Measurements from ENCODE around the gene PAXIP1.

The PAXIP1 gene

DNA sequence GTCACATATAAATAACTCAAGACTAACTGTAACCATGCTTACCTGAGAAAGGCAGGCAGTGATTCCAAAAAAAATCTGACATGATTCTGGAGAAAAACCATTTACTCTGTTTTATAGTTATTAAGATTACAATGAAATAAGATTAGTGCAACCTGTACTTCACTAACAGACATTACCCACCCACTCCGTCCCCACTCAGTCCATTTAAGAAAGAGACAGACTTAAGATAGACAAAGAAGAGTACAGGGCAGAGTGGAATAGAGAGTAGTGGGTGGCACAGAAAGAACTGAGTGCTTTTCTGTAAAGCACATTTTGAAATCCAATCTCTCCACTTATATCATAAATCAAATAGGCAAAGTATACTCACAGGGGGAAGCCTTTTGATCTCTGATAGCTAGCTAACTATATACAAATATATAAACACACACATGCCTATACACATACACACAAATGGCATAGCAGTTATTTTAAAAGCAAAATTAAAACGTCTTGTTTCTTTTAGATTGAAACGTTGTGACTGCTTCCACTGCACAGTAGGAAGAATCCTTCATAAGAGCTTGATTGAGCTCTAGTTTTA is 11.9 kb downstream of the PAXIP1 start:
- no peak for FAIRE-seq

DNA sequence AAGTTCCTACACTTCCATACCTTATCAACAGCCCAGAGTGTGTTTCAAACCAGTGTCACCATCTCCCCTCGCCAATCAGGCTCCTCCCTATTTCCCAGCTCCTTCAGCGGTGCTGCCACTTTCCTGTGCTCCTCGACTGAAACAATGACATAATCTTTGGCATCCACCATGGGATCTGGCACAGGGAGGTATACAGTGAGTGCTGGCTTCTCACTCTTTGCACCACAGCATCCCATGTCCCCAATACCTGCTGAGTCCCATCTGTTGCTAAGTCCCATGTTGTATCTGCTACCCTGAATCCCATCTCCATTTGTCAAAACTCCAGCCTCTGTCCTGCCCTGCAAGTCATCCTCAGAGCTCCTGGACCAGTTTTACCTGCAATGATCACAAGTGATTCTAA is 15.4 kb downstream of the PAXIP1 start:
- no peak for FAIRE-seq

DNA sequence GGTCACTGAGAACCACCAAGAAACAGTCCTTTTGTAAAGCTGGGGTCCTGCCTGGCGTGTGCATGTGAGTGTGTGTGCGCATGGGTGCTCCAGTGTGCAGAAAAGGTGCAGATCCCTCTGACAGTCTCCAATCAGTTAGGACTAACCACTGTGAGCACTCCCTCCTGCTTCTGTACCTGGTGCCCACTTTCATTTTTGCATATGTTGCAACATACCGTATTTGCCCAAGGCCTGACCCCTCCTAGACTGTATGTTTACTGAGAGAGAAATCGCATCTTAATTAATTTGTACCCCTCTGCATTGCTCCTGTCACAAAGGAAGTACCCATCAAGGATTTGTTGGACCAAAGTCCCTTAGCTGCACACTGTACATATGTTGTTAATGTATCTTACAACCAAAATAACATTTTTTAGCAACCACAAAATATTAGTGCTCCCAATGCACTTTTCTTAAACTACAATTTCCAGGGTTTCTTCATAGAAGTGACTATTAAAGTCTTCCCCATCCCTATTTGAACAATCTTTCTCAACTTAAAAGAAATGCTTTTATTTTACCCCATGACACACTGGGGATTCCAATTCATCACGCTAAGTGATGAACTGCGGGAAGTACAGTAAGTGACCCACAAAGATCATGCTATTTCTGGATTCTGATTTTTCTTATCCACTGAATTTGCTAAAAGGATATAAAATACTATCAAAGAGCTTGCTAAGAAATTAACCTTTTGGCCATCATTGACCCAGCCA is 16.6 kb downstream of the PAXIP1 start:
- no peak for FAIRE-seq

DNA sequence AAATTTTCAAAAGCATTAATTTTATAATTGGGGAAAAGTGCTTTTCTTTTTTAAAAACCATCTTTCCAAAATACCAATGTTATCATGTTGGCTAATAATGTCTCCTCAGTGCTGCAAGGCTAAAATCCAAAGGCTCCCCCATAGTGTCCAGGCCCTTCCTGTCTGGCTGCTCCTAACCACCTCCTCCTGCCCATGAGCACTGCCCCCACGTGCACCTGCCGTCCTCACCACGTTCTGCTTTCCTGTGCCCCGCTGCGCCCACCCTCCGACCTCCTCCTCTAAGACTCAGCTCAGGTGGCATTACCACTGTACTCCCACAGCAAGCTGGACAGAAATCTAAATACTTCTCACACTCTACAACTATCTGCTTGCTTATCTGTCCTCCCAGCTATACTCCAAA is 17.7 kb downstream of the PAXIP1 start:
- no peak for FAIRE-seq

DNA sequence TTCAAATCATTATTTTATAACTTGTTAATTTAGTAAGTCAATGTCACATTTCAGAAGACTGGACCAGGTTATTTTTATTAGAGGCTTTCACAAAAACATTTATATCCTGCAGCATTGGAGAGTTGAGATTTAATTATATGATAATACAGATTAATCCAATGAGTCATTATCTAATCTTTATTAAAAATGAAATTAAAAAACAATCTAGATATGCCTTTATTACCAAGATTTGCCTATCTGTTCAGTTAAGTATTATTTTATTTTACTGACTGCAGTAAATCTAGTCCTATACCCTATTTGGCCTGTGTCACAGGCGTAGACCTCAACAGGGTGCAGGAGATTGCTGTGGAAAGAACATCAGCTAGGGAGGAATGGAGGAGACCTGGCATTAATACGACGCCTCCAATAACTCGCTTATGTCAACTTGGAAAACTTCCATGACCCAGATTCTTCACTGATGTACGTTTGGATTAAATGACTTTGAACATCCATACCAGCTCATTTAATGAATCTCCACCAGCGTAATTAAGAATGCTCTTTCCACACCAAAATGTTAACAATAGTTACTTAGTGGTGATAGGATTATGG is 18.2 kb downstream of the PAXIP1 start:
- no peak for FAIRE-seq

DNA sequence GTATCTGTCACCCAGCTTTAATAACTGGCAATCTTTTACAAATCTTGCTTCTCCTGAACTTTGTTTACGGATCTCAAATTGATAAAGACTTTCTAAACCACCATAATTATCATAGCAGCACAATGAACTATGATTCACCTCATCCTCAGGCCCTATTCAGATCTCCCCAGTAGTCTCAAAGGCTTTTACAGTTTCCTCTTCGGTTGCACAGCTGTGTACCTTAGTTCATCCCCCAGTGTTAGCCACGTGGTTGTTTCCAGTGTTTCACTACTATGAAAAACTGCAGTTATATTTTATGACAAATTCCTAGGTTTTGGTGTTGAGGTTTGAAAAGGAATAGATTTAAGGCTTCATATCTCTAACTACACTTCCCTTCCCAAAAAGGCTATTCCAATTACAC is 24.9 kb downstream of the PAXIP1 start:
- no peak for FAIRE-seq

DNA sequence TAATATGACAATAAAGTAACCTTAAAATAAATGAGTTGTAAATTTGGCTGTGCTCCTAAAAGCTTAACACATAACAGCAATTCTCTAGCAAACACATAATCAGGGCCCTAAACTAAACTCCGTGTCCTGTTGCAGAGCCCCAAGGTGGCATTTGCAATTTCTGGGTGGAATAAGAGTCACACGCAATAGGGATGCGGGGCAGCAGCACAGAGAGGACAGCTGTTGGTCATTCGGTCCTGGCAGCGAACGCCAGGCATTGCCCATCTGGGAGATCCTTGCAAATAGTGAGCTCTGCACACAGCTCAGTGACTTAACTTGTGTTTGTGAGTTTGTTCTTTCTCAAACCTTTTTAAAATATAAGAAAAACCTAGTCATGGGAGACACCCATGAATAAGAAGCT is 25.7 kb downstream of the PAXIP1 start:
- FAIRE-seq: no peak

DNA sequence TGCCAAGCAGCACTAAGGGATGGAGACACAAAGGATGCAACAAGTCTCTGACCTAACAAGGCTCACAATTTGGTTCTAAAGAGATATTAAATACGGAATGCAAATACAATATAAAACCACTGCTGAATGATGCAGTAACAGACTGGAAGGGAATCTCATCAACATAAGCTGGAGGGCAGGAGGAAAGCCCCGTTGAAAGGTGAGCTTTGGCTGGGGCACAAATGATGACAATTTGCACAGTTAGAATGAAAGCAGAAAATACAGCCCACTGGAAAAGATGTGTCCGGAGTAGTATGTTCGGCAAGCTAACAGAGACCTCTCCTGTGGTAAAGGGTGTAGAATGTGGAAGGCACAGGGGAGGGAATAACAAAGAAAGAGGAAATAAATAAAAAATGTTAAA is 26.1 kb downstream of the PAXIP1 start:
- no peak for FAIRE-seq

DNA sequence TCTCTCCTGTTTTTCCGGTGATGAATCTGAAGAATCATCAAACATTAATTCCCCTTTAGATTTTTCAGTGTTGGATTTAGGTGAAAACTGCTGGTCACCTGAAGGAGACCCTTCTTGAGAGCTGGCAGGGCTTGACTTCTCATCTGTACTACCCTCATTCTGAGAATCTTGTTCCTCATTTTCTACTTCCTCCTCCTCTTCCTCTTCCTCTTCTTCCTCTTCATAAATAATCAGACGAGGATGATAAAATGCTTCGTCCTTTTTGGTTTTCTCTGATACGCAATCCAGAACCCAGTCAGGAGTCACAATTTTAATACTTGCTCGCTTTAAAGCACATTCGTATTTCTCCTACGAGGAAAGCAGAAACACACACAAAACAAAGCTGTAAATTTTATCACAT is 26.9 kb downstream of the PAXIP1 start:
- FAIRE-seq: no peak

DNA sequence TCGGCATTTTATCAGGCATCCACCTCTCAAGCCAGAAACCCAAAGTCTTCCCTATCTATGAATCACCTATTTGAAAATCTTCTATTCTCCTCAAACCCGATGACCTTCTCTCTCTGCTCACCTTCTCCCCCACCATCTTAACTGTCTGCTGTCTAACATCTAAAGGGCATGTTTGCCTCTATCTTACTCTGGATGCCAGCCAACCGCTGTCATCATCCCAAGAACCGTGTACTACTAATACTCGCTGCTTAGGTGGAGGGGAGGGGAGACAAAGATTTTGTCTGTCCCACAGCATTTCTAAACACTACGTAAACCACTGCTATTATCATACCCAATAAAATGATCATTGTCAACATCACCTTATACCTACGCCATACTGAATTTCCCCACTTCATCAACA is 29.5 kb downstream of the PAXIP1 start:
- FAIRE-seq: no peak

DNA sequence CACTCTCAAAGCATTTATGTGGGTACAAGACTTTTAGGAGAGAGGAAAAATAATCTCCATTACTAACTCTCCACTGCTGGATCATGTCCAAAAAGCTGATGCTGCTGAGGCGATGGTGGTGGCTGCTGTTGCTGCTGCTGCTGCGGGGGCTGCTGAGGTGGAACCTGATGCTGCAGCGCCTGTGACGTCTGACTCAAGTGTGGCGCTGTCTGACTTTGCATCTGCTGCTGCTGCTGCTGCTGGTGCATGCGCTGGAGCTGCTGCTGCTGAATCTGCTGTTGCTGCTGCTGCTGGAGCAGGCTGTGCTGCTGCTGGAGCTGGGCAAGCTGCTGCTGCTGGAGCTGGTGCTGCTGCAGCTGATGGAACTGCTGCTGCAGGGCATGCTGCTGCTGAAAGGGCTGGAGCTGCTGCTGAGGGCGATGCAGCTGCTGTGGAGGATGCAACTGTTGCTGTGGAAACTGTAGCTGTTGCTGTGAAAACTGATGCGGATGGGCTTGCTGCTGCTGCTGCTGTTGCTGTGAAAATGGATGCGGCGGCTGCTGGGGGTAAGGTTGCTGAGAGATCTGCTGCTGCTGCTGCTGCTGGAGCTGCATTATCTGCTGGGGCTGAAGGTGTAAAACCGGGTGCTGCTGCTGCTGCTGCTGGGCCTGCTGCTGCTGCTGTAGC is 34.5 kb downstream of the PAXIP1 start:
- no peak for FAIRE-seq

DNA sequence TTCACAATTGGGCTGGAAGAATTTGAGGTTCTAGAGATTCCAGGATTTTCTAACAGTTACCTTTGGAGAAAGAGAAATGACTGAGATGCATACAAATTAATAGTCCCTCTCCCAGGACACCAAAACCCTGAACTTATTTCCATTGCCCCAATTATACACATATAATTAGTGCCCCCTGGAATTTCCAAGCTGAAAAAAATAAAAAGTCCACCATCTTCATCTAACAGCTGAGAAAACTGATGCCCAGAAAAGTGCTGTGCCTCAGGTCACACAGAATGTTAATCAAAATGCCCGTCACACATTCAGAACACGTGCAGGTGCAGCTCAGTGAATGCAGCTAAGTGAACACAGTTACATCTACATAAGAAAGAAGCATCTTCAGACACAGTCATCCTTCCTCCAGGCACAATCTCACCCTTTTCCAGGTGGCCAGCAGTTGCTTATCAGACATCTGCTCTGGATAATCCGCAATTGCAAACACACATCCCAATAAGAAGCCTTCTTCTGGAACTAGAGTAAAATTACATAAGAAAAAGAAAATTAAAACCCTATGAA is 35.4 kb downstream of the PAXIP1 start:
- FAIRE-seq: no peak

DNA sequence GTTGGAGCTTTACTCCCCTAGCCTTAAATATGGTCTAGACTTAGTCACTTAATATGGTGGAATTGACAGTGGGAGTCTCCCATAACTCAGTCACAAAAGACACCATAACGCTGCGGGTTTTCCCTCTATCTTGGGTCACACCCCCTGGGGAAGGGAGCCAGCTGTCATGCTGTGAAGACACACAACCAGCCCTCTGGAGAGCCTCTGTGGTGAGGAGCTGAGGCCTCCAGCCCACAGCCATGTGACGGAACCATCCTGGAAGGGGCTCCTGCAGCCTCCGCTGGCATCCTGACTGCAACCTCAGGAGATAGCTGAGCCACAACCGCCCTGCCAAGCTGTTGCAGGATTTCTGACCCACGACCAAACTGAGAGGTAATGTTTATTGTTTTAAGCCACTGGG is 37.9 kb downstream of the PAXIP1 start:
- FAIRE-seq: no peak

DNA sequence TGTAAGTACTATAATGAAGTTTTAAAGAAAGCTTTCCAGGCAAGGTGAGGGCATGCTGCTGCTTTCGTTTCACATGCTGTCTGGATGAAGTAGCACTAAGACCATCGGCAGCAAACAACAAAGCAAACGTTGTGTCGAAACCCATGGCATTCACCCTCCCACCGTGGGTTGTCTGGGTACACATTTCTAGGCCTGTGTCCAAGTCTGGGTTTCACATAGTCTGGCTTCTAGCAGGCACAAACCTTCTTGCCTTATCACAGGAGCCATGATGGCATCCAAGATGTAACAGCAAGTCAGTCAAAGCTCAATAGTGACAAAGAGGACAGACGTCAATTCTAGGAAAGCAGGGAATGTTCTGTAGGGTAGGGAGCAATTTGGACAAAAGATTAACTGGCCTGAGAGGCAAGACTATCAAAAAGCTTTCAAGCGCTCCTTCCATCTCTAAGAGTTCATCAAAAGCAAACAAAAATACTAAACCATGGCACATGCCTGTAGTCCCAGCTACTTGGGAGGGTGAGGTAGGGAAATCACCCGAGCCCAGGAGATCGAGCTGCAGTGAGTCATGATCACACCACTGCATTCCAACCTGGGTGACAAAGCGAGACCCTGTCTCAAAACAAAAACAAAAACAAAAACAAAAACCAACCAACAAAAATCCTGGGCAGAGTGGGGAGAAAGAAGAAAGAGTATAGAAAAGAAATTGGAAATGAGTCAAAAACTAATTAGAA is 42.7 kb downstream of the PAXIP1 start:
- FAIRE-seq: no peak

DNA sequence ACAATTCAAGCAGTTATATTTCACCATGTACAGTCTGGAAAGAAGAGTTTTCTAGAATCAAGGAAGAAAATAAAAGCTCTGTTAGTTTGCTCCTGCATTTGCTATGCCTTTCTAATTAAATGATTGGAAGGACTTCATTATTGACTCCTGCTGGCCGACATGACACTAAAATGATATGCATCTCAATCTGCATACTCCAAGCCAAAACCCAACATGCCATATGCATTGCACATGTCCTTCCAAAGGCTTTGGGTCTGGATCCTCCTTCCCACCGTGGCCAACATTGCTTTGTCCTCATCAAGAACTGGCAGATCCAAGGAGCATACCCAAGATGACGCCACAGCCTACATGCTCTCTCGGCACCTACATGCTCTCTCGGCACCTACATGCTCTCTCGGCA is 46.5 kb downstream of the PAXIP1 start:
- no peak for FAIRE-seq

DNA sequence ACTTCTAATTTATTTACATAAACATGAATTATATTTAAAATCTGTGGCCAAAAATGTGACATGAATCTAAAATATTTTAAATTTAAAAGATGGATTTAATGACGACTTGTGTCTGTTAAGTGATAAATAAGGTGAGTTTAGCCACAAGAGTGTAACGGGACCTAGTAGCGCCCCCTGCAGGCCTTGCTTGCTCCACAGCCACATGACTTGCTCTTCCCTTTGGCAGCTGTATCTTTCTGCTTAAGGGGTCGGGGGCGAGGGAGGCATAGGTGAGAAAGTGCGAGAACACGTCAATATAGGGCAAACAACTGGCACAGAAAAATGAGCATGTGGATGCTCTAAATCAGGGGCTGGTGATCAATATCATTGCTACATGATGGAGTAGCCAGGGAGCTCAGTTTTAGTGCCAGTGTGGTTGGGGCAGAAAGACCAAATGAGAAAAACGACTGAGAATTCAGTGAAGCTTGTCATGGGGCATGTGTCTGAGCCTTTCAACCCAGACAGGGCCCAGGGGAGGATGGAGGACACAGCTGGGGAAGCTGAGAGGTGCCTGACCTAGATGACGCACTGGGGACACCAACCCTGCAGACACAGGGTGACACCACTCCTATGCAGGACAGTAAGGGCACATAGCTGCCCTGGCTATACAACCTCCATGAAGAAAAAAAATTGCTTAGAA is 49.8 kb downstream of the PAXIP1 start:
- no peak for FAIRE-seq

DNA sequence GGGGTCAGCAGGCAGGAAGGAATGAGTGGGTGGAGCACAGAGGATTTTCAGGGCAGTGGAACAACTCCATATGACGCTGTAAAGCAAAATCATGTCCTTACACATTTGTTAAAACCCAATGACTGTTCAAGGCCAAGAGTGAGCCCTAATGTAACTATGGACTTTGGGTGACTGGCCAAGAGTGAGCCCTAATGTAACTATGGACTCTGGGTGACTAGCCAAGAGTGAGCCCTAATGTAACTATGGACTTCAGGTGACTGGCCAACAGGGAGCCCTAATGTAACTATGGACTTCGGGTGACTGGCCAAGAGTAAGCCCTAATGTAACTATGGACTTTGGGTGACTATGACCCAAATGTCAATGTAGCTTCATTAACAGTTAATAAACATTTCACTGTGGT is 52.0 kb downstream of the PAXIP1 start:
- FAIRE-seq: no peak

DNA sequence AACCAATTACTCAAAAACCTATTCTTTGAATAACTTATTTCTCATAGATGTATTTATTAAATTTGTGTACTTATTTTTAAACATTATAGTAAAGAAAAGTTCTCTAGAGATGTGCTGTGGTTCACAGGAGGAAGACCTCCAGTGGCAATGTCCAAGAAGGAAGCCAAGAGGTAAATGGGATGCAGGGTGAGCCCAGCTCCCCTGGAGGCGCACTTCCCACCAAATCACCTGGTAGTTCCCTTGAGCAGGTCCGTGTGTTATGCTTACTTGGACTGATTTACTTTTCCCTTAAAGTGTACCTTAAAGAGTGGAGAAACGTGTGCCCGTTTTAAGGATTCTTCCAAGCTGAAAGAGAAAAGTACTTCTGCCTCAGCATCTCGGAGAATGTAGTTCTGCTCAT is 55.3 kb downstream of the PAXIP1 start:
- no peak for FAIRE-seq

DNA sequence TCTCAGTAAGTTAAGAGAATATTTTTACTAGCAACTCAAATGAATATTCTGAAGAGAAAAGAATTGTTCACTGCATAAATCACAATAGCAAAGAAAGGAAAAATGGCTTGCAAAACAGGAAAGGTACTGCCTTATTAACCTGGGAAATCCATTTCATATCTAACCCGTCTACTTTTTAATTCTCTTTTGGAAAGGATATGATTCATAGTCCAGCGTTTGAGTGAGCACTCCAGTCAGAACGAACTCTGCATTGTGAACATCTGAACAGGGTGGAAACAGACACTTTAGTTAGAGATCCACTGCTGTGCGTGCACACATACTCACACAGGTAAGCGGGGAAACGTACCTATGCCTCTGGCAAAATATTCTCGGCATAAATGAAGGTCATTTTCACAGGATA is 56.8 kb downstream of the PAXIP1 start:
- no peak for FAIRE-seq

DNA sequence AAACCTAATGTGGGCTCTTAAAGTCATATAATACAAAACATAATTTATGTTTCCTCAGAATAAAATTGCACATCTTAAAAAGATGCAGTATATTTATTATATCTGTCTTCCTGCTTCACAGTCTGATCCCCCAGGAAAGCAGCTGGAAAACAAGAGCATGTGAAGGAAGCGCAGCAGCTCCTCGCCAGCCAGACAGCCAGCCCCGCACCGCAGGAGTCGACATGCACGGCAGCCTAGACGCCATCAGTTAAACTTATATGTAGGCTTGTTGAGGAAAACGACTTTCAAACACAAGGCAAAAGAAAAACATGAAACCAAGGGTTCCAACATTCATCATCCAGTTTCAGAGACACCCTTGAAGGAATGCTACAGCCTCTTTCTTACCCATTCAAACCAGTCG is 59.0 kb downstream of the PAXIP1 start:
- FAIRE-seq: no peak

DNA sequence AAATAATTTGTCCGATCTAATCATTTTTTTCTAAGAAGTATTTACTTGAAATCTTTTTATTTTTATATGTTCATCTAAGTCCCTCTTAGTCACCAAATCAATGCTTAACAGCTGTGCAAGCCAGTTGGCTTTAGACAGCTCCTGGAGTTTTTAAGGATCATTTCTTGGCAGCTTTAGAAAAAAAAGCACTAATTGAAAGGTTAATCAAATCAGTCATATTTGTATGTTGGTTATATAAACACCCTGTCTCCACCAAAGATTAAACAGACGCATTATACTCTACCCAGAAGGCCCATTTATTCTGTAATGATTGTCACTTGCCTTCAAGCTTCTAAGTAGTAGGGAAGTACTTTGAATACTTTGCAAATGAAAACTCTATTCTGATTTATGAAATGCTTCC is 60.2 kb downstream of the PAXIP1 start:
- FAIRE-seq: no peak

DNA sequence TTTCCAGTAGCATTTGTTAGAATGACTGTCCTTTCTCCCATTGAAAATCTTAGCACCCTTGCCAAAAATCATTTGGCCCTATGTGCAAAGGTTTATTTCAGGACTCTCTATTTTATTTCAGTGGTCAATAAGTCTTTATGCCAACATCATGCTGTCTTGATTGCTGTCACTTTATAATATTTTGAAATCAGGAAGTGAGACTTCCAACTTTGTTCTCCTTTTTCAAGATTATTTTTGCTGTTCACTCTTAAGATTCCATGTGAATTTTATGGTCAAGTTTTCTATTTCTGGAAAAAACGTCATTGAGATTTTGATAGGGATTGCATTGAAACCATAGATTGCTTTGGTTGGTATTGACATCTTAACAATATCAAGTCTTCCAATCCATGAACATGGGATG is 65.1 kb downstream of the PAXIP1 start:
- FAIRE-seq: no peak
